SW480 (cell line): Measurements from ENCODE around the gene FLACC1.
"Not testable (repeated sequence)": the region's sequence is repeated elsewhere in the genome, so short reads cannot be mapped to it uniquely, and the experiment has no call there.

Experiments used
- DNase-seq: peaks from one replicate; pipeline ENCODE4 v3.0.0-alpha.2; 2016; ENCODE audit warnings: low spot score

The FLACC1 gene

DNA sequence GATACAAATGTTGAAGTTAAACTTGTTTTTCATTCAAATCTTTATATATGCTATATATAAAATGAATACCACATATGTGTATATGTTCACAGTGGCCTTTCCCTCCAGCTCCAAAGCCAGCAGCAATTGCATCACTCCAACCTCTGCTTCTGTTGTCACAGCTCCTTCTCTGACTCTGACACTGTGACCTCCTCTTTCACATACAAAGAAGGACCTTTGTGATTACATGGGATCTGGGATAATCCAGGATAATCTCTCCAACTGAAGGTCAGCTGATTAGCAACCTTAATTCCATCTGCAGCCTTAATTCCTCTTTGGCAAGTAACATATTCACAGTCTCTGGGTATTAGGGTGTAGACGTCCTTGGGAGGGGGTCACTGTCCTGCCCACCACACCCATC is 8.4 kb downstream of the FLACC1 start:
- no peak for DNase-seq

DNA sequence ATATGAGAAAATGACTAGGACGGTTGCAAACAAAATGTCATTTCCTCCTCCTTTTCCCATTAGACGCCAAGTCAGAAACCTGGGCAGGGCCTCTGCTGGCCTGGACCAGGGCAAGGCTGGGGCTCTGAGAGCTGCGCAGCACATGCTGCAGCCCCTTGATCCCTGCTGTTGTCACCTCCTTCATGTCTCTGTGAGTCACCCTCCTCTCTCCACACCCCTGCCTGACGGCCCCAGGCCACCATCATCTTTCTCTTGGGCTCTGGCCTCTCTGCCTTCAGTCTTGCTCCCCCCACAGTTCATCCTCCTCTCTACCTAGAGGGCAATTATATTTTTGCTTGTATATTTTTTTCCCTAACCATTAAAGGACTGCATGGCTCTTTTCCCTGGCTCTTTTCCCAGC is 10.0 kb downstream of the FLACC1 start:
- no peak for DNase-seq

DNA sequence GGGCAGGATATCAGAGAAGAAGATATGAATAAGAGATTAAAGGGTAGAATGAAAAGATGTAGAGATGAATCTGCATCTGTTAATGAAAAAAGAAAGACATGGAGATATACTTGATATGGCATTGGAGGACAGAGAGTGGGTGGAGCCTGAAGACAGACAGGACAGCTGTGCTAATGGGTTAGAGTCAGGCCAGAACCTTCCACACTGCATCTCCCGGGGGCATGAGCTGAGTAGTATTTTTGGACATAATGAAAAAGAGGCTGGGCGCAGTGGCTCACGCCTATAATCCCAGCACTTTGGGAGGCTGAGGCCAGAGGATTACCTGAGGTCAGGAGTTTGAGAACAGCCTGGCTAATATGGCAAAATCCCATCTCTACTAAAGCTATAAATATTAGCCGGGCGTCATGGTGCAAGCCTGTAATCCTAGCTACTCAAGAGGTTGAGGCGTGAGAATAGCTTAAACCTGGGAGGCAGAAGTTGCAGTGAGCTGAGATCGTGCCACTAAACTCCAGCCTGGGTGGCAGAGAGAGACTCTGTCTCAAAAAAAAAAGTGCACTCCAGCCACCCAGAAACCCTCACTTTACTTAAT is 11.4 kb downstream of the FLACC1 start:
- no peak for DNase-seq

DNA sequence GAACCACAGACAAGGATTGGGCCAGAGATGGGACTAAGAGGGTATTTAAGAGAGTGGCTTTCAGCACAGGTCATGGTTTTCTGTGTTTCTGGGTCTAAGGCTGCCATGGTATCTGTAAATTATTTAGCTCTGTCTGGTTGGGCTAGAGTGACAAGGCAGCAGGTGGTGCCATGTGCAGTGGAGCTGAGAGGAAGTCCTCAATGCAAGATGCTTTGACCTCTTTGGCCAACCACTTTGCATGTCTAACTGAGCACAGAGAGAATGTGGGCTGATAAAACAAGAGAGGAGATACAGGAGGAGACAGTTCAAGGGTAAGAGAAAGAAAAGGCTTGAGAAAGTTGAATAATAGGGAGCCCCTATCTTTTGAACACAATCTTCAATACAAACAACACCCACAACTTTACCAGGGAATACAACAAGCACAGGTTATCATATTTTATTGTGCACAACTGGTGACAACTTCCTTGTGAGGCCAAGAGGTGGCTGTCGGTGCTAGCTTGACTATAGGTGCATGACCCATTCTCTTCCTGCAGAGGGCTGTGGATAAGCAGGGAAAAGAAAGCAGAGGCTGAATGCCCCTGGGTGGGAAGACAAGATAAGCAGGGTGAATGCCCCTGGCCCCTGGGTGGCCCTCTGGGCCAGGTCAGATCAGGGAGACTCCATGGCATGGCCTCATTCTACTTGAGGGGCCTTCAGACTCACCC is 12.3 kb downstream of the FLACC1 start:
- DNase-seq, result no peak

DNA sequence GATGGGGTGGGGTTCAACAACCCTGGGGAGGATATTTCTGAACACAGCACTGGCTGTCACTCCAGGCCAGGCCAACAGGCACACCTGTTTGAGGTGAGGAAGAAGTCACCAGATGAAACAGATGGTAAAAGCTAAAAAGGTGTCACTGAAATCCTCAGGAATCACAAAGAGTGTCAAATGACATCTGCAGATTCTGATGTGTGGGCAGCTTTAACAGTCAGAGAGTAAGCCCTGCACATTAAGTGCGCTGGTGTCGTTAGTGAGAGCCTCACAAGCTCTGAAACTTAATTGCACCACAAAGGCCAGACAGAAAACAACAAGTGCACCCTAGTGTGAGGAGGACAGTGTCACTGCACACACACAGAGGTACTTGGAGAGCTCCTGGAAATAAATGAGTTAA is 13.6 kb downstream of the FLACC1 start:
- DNase-seq, result no peak

DNA sequence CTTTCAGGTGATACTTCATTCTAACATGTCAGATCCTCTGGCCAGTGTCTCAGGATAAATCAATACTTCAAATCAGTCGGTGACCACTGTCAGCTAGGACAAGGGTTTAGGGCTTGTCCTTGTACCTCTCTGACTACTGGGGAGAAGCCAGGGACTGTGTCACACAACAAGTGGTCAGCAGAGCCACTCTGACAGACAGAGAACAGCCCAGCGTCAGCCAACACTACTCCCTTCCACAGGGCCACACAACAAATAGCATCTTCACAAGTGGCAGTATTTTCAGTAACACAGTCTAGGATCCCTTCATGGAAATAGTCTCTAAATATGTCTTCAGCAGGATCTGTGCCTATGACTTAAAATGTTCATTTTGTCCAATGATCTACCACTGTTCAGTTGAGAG is 14.2 kb downstream of the FLACC1 start:
- DNase-seq, result no peak

DNA sequence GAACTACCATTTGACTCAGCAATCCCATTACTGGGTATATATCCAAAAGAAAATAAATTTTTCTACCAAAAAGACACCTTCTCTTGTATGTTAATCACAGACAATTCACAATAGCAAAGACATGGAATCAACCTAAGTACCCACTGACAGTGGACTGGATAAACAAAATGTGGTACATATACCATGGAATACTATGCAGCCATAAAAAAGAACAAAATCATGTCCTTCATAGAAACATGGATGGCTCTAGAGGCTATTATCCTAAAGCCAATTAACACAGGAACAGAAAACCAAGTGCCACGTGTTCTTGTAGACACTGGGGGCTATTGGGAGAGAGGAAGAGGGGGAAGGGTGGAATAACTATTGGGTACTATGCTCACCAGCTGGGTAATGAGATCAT is 27.7 kb downstream of the FLACC1 start:
- DNase-seq, result no peak

DNA sequence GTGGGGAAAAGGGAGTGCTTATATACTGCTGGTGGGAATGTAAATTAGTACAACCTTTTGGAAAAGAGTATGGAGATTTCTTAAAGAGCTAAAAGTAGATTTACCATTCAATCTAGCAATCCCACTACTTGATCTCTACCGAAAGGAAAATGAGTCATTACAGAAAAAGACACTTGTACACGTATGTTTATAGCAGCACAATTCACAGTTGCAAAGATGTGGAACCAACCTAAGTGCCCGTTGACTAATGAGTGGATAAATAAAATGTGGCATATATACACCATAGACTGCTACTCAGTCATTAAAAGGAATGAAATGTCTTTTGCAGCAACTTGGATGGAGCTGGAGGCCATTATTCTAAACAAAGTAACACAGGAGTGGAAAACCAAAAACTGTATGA is 29.5 kb downstream of the FLACC1 start:
- DNase-seq, result no peak

DNA sequence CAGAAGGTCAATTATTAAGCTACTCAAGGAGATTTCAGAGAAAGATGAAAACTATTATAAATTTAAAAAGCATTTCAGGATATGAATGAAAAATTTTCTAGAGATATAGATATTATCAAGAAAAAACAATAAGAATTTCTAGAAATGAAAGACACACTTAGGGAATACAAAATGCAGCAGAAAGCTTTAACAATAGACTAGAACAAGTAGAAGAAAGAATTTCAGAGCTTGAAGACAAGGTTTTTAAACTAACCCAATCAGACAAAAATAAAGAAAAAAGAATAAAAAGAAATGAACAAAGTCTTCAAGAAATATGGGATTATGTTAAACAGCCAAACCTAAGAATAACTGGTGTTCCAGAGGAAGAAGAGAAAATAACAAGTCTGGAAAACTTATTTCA is 34.4 kb downstream of the FLACC1 start:
- DNase-seq, result no peak

DNA sequence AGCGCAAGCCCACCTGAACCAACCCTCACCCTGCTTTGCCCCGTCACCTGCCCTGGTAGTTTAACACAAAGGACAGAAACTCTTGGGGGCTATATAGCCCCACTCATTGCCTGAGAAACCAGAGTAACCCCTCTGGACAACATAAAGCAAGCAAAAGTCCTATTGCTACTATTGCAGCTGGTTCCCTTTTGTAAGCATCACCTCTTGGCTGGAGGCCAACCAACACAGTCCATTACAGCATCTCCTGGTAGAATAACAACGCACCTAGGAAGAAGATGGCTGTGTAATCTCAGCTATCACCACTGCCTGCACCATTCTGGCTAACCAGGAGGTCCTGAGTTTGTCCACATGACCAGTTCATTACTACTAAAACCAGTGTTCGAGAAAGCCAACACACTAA is 36.4 kb downstream of the FLACC1 start:
- DNase-seq, result no peak

DNA sequence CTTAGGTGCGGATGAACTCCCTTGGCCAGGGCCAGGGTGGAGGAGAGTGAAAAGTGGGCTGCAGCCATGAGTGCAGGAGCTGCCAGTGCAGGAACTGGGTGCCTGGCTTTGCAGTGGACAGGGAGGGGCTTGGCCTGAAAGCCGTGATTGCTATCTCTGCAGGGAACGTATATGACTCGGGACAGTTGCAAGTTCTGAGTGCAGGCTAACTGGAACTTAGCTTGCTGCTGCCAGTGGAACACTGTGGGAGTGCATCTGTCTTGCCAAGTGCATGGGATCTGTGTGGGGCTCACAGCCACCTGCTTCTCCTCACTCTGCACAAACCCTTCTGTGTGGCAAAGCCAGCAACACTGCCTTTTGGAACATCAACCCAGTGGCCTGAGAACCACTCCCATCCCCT is 36.9 kb downstream of the FLACC1 start:
- DNase-seq, result no peak

DNA sequence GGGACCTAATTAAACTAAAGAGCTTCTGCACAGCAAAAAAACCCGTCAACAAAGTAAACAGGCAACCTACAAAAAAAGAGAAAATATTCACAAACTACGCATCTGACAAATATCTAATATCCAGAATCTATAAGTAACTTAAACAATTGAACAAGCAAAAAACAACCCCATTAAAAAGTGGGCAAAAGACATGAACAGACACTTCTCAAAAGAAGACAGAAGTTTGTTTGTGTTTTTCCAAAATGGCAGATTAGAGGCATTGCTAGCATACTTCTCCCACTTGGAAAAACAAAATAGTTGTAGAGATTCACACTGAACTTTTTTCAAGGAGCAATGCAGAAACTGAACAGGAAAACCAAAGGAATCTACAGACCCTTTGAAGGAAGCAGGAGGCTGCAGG is 37.6 kb downstream of the FLACC1 start:
- DNase-seq, result no peak

DNA sequence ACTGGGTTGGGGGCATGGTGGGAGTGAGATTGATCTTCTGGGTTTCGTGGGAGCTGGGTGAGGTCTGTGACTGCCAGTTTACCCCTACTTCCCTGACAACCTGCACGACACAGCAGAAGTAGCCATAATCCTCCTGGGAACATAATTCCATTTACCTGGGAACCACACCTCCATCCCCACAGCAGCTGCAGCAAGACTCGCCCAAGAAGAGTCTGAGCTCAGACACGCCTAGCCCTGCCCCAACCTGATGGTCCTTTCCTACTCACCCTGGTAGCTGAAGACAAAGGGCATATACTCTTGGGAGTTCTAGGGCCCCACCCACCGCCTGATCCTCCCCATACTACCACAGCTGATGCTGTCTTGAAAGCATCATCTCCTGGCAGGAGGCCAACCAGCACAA is 43.8 kb downstream of the FLACC1 start:
- DNase-seq, result no peak

DNA sequence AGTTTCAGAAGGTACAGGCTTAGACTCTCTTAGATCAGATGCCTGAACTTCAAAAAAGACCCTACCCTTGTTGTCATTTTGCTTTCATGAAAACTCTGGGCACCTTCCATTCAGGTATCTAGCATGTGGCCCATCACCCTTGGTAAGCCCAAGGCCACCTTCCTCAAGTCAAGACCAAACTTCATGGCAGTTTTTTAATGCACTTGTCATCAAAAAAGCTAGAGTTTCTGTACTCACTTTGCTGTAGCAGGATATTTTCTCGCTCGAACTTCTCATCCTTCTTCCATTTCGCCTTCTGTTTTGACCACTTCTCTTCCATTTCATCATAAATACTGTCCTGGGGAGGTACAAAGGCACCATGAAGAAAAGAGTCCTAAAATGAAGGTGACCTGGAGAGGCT is 48.2 kb downstream of the FLACC1 start:
- no peak for DNase-seq

DNA sequence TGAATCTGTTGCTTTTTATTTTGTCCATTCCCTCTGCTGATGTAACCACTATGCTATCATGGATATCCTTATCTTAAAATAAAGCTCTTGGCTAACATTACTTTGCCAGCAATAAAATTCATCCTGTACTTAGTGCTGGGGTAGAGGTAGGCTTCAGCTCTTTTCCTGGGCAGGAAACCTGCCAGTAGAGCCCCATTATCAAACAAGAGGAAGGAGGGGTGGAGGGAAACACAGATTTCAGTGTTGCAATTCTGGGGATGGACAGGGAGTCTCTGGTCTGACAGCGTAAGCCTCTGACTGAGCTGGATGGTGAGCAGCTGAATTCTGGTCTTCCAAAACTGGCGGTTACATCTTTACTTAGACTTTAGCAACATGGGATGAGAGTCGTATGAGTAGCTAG is 49.3 kb downstream of the FLACC1 start:
- DNase-seq, result no peak

DNA sequence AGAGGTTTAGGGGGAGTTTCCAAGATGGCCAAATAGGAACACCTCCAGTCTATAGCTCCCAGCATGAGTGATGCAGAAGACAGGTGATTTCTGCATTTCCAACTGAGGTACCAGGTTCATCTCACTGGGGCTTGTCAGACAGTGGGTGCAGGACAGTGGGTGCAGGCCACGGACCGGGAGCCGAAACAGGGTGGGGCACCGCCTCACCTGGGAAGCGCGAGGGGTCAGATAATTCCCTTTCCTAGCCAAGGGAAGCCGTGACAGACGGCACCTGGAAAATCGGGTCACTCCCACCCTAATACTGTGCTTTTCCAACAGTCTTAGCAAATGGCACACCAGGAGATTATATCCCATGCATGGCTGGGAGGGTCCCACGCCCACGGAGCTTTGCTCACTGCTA is 57.2 kb downstream of the FLACC1 start:
- not testable (repeated sequence) for DNase-seq

DNA sequence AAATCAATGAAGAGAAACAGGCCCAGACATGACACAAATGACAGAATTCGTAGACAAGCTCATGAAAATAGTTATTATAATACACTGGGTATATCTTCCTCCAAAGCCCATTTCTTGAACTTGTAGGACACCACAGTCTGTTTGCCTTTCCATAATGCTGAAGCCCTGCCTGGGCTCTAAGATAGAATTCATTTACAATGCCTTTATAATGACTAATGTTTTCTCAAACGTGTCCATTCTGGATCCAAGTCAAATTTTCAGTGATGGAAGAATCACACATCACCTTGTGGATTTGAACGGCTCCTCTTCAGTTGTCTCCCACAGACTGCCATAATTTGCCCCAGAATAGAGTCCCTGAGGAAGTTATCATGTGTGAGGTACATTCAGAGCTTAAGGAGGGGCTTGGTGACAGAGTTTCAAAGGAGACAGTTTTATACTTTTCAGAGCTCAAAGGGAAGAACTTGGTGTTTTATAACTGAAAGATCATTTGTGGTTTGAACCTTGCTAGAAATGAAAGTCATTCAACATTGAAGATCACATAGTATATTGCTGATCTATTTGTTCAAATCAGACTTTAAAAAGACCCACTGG is 58.6 kb downstream of the FLACC1 start:
- no peak for DNase-seq

DNA sequence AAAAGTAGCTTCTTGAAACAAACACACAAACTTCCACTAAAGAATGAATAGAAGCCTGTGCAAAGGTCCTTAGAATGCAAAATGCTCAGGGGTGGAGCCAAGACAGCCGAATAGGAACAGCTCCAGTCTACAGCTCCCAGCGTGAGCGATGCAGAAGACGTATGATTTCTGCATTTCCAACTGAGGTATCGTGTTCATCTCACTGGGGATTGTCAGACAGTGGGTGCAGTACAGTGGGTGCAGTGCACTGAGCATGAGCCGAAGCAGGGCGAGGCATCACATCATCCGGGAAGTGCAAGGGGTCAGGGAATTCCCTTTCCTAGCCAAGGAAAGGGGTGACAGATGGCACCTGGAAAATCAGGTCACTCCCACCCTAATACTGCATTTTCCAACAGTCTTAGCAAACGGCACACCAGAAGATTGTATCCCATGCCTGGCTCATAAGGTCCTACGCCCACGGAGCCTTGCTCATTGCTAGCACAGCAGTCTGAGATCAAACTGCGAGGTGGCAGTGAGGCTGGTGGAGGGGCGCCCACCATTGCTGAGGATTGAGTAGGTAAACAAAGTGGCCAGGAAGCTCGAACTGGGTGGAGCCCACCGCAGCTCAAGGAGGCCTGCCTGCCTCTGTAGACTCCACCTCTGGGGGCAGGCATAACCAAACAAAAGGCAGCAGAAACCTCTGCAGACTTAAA is 66.5 kb downstream of the FLACC1 start:
- not testable (repeated sequence) for DNase-seq

DNA sequence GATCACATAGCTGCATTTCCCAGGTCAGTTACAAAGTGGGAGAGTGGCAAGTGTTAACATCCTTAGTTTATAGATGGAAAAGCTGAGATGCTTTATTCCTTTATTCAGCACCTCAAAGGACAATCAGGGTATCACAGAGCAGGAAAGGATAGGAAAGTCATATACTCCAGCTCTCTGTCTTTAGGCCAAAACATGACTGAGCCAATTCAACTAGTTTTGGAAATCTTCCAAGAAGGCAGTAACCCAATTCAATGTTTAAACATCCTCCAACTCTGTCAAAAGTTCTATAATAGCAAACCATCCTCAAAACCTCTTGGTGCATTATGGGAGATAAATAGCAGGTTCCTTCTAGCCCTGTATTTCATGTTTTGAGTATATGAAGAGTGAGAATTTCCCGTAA is 71.6 kb downstream of the FLACC1 start:
- no peak for DNase-seq

DNA sequence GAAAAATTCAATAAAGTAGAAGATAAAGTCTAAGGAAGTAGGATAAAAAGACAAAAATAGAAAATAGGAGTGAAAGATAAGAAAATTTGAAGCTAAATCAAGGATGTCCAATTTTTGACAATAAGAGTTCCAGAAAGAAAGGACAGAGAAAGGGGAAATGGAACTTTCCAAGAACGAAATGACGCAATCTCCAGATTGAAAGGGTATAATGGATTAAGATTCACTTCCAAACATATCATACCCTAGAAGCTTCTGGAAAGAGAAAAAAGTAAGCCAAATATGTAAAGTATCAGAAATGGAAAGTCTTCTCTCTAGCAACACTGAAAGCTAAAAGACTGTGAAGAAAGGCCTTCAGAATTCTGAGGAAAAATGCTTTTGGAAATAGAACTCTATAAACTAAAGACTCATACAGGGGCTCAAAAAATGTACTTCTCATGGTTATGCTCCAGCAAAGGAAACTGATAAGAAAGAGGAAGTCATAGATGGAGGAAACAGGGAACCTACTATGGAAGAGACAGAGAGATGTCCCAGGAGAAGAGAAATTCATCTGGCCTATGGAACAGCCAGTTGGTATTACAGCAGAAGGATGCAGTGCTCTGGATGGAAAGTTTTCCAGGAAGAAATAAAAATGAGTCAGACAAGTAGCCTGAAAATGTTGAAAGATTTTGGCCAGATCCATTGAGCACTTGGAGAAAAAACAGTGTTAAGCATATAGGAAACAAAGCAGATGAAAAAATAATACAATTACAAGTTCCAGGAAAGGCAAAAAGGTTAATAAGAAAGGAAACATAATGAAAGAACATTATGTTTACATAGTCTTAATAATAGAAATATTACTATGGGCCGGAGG is 76.7 kb downstream of the FLACC1 start:
- DNase-seq, result no peak

DNA sequence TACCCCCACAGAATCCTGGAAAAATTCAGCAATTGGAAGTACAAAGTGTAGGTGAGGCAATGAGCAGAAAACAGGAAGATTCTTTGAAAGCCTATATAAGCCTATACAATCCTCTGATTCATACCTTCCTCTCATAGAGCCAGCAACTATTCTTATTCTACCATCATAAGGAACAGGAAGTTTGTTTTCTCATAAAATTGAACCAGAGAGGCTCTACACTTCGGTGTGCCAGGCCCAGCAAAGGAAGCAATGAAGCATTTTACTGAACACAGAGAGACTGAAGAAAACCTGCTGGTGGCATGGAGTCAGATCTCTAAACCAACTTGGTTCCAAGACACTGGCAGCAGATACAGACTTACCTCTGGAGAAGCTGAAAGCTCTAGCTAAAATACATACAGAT is 78.1 kb downstream of the FLACC1 start:
- no peak for DNase-seq

DNA sequence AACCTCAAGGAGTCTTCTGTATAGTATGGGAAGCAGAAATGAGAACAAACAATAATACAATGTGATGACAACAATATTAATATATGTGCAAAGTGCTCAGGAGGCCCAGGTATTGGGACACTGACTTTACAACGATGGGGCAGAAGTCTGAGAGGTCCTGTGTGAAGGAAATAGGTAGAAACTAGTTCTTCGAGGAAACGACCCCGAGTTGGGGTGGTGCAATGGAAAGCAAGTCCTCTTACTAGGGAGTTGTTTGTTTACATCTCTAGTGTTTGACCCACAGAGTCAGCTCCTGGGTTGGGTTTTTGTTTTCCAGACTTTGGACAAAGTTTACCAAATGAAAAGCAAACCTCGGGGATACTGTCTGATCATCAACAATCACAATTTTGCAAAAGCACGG is 80.6 kb downstream of the FLACC1 start:
- no peak for DNase-seq
